ENCODE data around the gene SH3BP1. TPM values are rescaled to one million over a fixed set of nuclear protein-coding genes. Genes with fewer than 3 reads are reported as not detected.

SH3BP1 gene
- polyA plus RNA-seq, 3 donors: 20.0 to 214 (median 20.0) TPM

DNA sequence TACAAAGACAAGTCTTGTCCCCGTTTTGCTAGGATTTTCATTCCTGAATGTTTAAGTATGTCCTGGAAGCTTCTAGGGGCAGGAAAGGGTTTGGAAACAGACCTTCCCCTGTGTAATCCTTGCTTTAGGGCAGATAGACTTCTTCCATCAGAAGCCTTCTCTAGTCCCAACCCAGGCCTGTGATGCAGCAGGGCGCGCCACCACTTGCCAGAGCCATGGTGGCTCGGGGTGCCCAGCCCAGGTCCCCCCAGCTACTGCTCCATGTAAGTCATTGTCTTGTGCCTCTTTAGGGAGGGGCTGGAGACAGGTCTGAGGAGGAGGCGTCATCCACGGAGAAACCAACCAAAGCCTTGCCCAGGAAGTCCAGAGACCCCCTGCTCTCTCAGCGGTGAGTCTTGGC, 50.9 kb downstream of the SH3BP1 start:
- TF ChIP-seq, protein P1, sequence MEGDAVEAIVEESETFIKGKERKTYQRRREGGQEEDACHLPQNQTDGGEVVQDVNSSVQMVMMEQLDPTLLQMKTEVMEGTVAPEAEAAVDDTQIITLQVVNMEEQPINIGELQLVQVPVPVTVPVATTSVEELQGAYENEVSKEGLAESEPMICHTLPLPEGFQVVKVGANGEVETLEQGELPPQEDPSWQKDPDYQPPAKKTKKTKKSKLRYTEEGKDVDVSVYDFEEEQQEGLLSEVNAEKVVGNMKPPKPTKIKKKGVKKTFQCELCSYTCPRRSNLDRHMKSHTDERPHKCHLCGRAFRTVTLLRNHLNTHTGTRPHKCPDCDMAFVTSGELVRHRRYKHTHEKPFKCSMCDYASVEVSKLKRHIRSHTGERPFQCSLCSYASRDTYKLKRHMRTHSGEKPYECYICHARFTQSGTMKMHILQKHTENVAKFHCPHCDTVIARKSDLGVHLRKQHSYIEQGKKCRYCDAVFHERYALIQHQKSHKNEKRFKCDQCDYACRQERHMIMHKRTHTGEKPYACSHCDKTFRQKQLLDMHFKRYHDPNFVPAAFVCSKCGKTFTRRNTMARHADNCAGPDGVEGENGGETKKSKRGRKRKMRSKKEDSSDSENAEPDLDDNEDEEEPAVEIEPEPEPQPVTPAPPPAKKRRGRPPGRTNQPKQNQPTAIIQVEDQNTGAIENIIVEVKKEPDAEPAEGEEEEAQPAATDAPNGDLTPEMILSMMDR (IDR thresholded peaks at IDR 0.05): no peak
- H2AFZ ChIP-seq (ENCODE audit: insufficient read depth, low read depth, low read length, poor library complexity, severe bottlenecking): no peak overlapping the region
- intact Hi-C loops (cut with micrococcal nuclease): no loop called here
- H3K4me3 Mint-ChIP-seq: no peak overlapping the region
- H3K36me3 ChIP-seq (replicated peaks in 1 of 2; ENCODE audit: control insufficient read depth in 1 of 2, insufficient read depth in 2 of 2, low read length in 2 of 2): peaks cover 57 to 74% of the 10 kb centered on the region in 2 donors
- H3K27ac Mint-ChIP-seq: peak overlapping the region in 1 of 7 donors; percentile 76
- peaks cover 32% of the 10 kb centered on the region for H3K79me2 ChIP-seq (ENCODE audit: insufficient read depth, low read length)
- 80% methylated on average over 1 of the region's 7 CpGs for WGBS (ENCODE audit: insufficient coverage)
- H3K36me3 Mint-ChIP-seq: peaks cover 60 to 79% of the 10 kb centered on the region in 2 donors
- no peak overlapping the region for H3K4me3 ChIP-seq (replicated peaks in 1 of 3; ENCODE audit: low read depth in 2 of 3, low read length in 3 of 3)
- peaks cover 23% of the 10 kb centered on the region for H4K20me1 ChIP-seq (ENCODE audit: insufficient read depth, low read length)
- no peak overlapping the region for H3K27ac ChIP-seq (ENCODE audit: low read depth in 1 of 2, low read length in 2 of 2)
- DNase-seq: no peak
- H3K9ac ChIP-seq (ENCODE audit: insufficient read depth, low read length, poor library complexity, severe bottlenecking): no peak overlapping the region
- H3K9me3 Mint-ChIP-seq: no peaks in the 10 kb centered on the region
- no peak overlapping the region for H3K4me2 ChIP-seq (replicated peaks; ENCODE audit: extremely low read depth, low read length, poor library complexity, severe bottlenecking)
- no peaks in the 10 kb centered on the region for H3K27me3 ChIP-seq (ENCODE audit: control insufficient read depth in 2 of 2, insufficient read depth in 2 of 2, low read length in 2 of 2)
- no peaks in the 10 kb centered on the region for H3K9me3 ChIP-seq (replicated peaks in 1 of 2; ENCODE audit: control insufficient read depth in 1 of 2, insufficient read depth in 1 of 2, low read length in 2 of 2)
- H3K4me1 ChIP-seq (ENCODE audit: control insufficient read depth in 1 of 2, insufficient read depth in 2 of 2, low read length in 2 of 2): peaks cover 17 to 24% of the 10 kb centered on the region in 2 donors
- H3K4me1 Mint-ChIP-seq: peaks cover 23% of the 10 kb centered on the region
- H3K27me3 Mint-ChIP-seq (ENCODE audit: low read depth in 3 of 3): peaks cover 0 to 2% (median 0%) of the 10 kb centered on the region in 3 donors

DNA sequence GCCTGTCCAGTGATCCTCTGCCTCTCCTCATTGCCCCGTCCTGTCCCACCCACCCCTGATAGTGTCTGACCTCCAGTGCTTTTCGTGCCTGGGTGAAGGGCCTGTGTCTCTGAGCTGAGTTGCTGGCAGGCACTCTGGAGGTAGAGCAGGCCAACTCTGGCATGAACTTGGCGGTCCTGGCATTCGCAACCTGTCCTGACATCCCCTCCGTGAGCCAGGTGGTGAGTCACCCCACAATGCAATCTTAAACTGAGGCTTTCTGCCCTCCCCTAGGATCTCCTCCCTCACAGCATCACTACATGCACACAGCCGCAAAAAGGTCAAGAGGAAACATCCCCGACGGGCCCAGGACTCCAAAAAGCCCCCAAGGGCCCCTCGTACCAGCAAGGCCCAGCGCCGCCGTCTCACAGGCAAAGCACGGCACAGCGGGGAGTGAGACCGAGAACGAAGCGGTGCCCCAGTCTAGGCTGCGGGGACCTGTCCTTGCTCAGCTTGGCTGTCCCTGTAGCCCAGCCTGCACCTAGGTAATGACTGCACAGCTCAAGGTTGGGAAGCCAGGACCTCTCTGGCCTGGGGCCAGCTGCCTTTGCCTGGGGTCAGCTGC, 51.5 kb downstream of the SH3BP1 start:
- H3K4me3 ChIP-seq (replicated peaks in 1 of 3; ENCODE audit: low read depth in 2 of 3, low read length in 3 of 3): no peak overlapping the region
- no peak overlapping the region for H3K27ac Mint-ChIP-seq
- H3K36me3 Mint-ChIP-seq: peaks cover 63 to 85% of the 10 kb centered on the region in 2 donors
- H3K27me3 Mint-ChIP-seq (ENCODE audit: low read depth in 3 of 3): peaks cover 0 to 2% (median 0%) of the 10 kb centered on the region in 3 donors
- H4K20me1 ChIP-seq (ENCODE audit: insufficient read depth, low read length): peaks cover 23% of the 10 kb centered on the region
- H3K4me3 Mint-ChIP-seq: no peak overlapping the region
- H3K9ac ChIP-seq (ENCODE audit: insufficient read depth, low read length, poor library complexity, severe bottlenecking): no peak overlapping the region
- no peak overlapping the region for H3K4me2 ChIP-seq (replicated peaks; ENCODE audit: extremely low read depth, low read length, poor library complexity, severe bottlenecking)
- 98% methylated on average over 18 of the region's 18 CpGs for WGBS (ENCODE audit: insufficient coverage)
- intact Hi-C loops (cut with micrococcal nuclease): no loop called here
- peaks cover 16 to 22% of the 10 kb centered on the region in 2 donors for H3K4me1 ChIP-seq (ENCODE audit: control insufficient read depth in 1 of 2, insufficient read depth in 2 of 2, low read length in 2 of 2)
- no peak overlapping the region for H3K27ac ChIP-seq (ENCODE audit: low read depth in 1 of 2, low read length in 2 of 2)
- H3K36me3 ChIP-seq (replicated peaks in 1 of 2; ENCODE audit: control insufficient read depth in 1 of 2, insufficient read depth in 2 of 2, low read length in 2 of 2): peaks cover 57 to 76% of the 10 kb centered on the region in 2 donors
- TF ChIP-seq, protein P1 (IDR thresholded peaks at IDR 0.05): no peak
- no peaks in the 10 kb centered on the region for H3K9me3 Mint-ChIP-seq
- H3K79me2 ChIP-seq (ENCODE audit: insufficient read depth, low read length): peaks cover 32% of the 10 kb centered on the region
- H3K4me1 Mint-ChIP-seq: peaks cover 25% of the 10 kb centered on the region
- no peak for DNase-seq
- H3K9me3 ChIP-seq (replicated peaks in 1 of 2; ENCODE audit: control insufficient read depth in 1 of 2, insufficient read depth in 1 of 2, low read length in 2 of 2): no peaks in the 10 kb centered on the region
- H2AFZ ChIP-seq (ENCODE audit: insufficient read depth, low read depth, low read length, poor library complexity, severe bottlenecking): no peak overlapping the region
- H3K27me3 ChIP-seq (ENCODE audit: control insufficient read depth in 2 of 2, insufficient read depth in 2 of 2, low read length in 2 of 2): no peaks in the 10 kb centered on the region

Measured in CD14-positive monocyte (primary cell).